Choroid plexus epithelial cell (primary cell): ENCODE data around the gene ACBD6.

Source experiments
- DNase-seq: peaks from one replicate; pipeline ENCODE4 v3.0.0-alpha.2; 2010; ENCODE audit warnings: low read depth
- H3K4me3 ChIP-seq: 2 replicates; pipeline ENCODE4 v1.5.1; 2011; ENCODE audit warnings: low read depth, mild to moderate bottlenecking, control low read depth, low read length, moderate library complexity
- CTCF ChIP-seq: conservative IDR thresholded peaks from 2 replicates; pipeline ENCODE4 v1.5.1; 2011; ENCODE audit warnings: low read depth, mild to moderate bottlenecking, control low read depth, inconsistent platforms, low read length, moderate library complexity

Gene ACBD6

GRCh38 chr1:180258290-180258689 lies 244.1 kb downstream of the ACBD6 start:
- no peak for TF ChIP-seq CTCF
- DNase-seq = no peak
- no peak overlapping the region for H3K4me3 ChIP-seq

GRCh38 chr1:180257486-180257885 lies 244.9 kb downstream of the ACBD6 start:
- DNase-seq = no peak
- H3K4me3 ChIP-seq = no peak overlapping the region
- TF ChIP-seq CTCF = no peak

GRCh38 chr1:180257028-180257386 lies 245.4 kb downstream of the ACBD6 start:
- DNase-seq = no peak
- H3K4me3 ChIP-seq = no peak overlapping the region
- TF ChIP-seq CTCF = no peak

GRCh38 chr1:180256341-180257027 lies 245.9 kb downstream of the ACBD6 start:
- no peak for TF ChIP-seq CTCF
- DNase-seq = no peak
- H3K4me3 ChIP-seq = no peak overlapping the region

- TF ChIP-seq CTCF = no peak
- no peak for DNase-seq
- no peak overlapping the region for H3K4me3 ChIP-seq
Measured at GRCh38 chr1:180255536-180256340, 246.6 kb downstream of the ACBD6 start.

GRCh38 chr1:180254854-180255253 lies 247.5 kb downstream of the ACBD6 start:
- no peak for DNase-seq
- no peak overlapping the region for H3K4me3 ChIP-seq
- TF ChIP-seq CTCF = no peak

GRCh38 chr1:180254496-180254819 lies 247.9 kb downstream of the ACBD6 start:
- no peak for TF ChIP-seq CTCF

More at GRCh38 chr1:180254496-180254819, 247.9 kb downstream of the ACBD6 start:
- no peak for DNase-seq
- no peak overlapping the region for H3K4me3 ChIP-seq
